HepG2 (cell line): ENCODE measurements around the gene S100A10. TPM values are rescaled to one million over a fixed set of nuclear protein-coding genes. Genes with fewer than 3 reads are reported as not detected.
A peak's percentile ranks its signal among the peaks of the same experiment; 100 is the strongest.

Source experiments
- ATAC-seq: fragments of 200-7000 bp; cut with Tn5 transposase; 3 replicates; pipeline ENCODE4 v1.9.1; 2020; ENCODE audit warnings: mild to moderate bottlenecking, moderate library complexity
- BruUV-seq: library from RNA; stranded (reverse); fragments of 400-500 nt; replicated peaks from 2 replicates; lab custom pipeline; 2021; lab: Mats Ljungman, UMichigan
- CTCF ChIA-PET: fragments of 300-600 bp; formaldehyde crosslinking; extraction: SDS; loops from one replicate; lab custom pipeline; 2021; ENCODE audit warnings: low total read pairs, inconsistent platforms, low intra/inter-chr PET ratio; lab: Yijun Ruan, JAX
- POLR2A ChIA-PET: fragments of 350-600 bp; sonication (Branson Sonifier 250); formaldehyde crosslinking; loops from one replicate; lab custom pipeline; 2020; ENCODE audit warnings: antibody characterized with exemption, inconsistent platforms; lab: Yijun Ruan, JAX
- DNase-seq: peaks from one replicate; pipeline ENCODE4 v3.0.0-alpha.2; 2015; ENCODE audit warnings: low spot score
- FAIRE-seq: peaks from 3 replicates; lab custom pipeline; 2011; peaks lifted over from hg19 to GRCh38; lab: Jason Lieb, UNC
- H2AFZ ChIP-seq: one replicate; pipeline ENCODE4 v1.6.1; 2011; ENCODE audit warnings: low read length, inconsistent platforms
- H3K27ac ChIP-seq: fragments of 300-600 bp; 3 replicates; pipeline ENCODE4 v1.8.0; 2011; ENCODE audit warnings: mixed run types, mild to moderate bottlenecking, mixed read lengths, low read length, inconsistent platforms; ENCODE audit not compliant: insufficient read depth; ENCODE audit errors: extremely low read length
- H3K27me3 ChIP-seq, 2 experiments: fragments of 200-600 bp in 1 of 2; 2 replicates in 1 of 2; 3 replicates in 1 of 2; pipeline versions ENCODE4 v1.6.0 to v1.8.0; 2011; ENCODE audit warnings: low read length in 2 of 2, mild to moderate bottlenecking in 2 of 2, moderate library complexity in 2 of 2, inconsistent platforms in 1 of 2; ENCODE audit not compliant: insufficient read depth in 2 of 2, control insufficient read depth in 1 of 2
- H3K36me3 ChIP-seq, 2 experiments: fragments of 200-600 bp in 1 of 2; replicated peaks in 1 of 2; 2 replicates in 1 of 2; 3 replicates in 1 of 2; pipeline versions ENCODE4 v1.5.1 to v1.8.0; 2011; ENCODE audit warnings: low read length in 2 of 2, inconsistent platforms in 1 of 2; ENCODE audit not compliant: insufficient read depth in 2 of 2, control insufficient read depth in 1 of 2
- H3K4me1 ChIP-seq: 2 replicates; pipeline ENCODE4 v1.5.1; 2012; ENCODE audit warnings: low read length, inconsistent platforms; ENCODE audit not compliant: insufficient read depth
- H3K4me2 ChIP-seq: 2 replicates; pipeline ENCODE4 v1.6.0; 2011; ENCODE audit warnings: low read depth, low read length, inconsistent platforms
- H3K4me3 ChIP-seq, 3 experiments: fragments of 200-600 bp in 1 of 3; sonication (generic), shearing (Covaris generic) in 1 of 3; replicated peaks in 1 of 3; 2 replicates each; pipeline ENCODE4 v1.5.1; 2011 to 2016; ENCODE audit warnings: low read length in 3 of 3, inconsistent platforms in 2 of 3, low read depth in 2 of 3, mild to moderate bottlenecking in 2 of 3, control low read depth in 1 of 3, mixed read lengths in 1 of 3; ENCODE audit not compliant: insufficient read depth in 1 of 3
- H3K79me2 ChIP-seq: one replicate; pipeline ENCODE4 v1.6.1; 2011; ENCODE audit warnings: low read length, inconsistent platforms; ENCODE audit not compliant: insufficient read depth
- H3K9ac ChIP-seq: 2 replicates; pipeline ENCODE4 v1.6.0; 2011; ENCODE audit warnings: mild to moderate bottlenecking, low read depth, low read length, inconsistent platforms; ENCODE audit not compliant: insufficient read depth
- H3K9me3 ChIP-seq: 2 replicates; pipeline ENCODE4 v1.5.1; 2012; ENCODE audit warnings: mild to moderate bottlenecking, low read length
- H4K20me1 ChIP-seq: 2 replicates; pipeline ENCODE4 v1.6.0; 2011; ENCODE audit warnings: inconsistent platforms, mild to moderate bottlenecking, low read length, moderate library complexity; ENCODE audit not compliant: insufficient read depth
- CENPX ChIP-seq: sonication (generic); formaldehyde crosslinking; IDR thresholded peaks from 2 replicates; pipeline ENCODE4 v1.9.0; 2021; ENCODE audit warnings: mild to moderate bottlenecking, missing genetic modification reagents, moderate library complexity
- E2F5 ChIP-seq: sonication (generic); formaldehyde crosslinking; conservative IDR thresholded peaks from 2 replicates; pipeline ENCODE4 v1.4.0; 2020; ENCODE audit warnings: missing genetic modification reagents
- FOSL2 ChIP-seq: sonication (generic); formaldehyde crosslinking; IDR thresholded peaks from 2 replicates; pipeline ENCODE4 v1.4.0; 2020; ENCODE audit warnings: missing genetic modification reagents
- SALL1 ChIP-seq: sonication (generic); formaldehyde crosslinking; IDR thresholded peaks from 2 replicates; pipeline ENCODE4 v1.8.0; 2022; ENCODE audit warnings: mild to moderate bottlenecking, missing genetic modification reagents
- ZNF496 ChIP-seq: sonication (generic); formaldehyde crosslinking; IDR thresholded peaks from 2 replicates; pipeline ENCODE4 v1.8.1; 2023; ENCODE audit warnings: mild to moderate bottlenecking, moderate library complexity, missing genetic modification reagents; ENCODE audit not compliant: insufficient replicate concordance
- WGBS: methylation state at CpG from one replicate; pipeline ENCODE4 v1.1.6; 2017; ENCODE audit warnings: low lambda C conversion rate; 5-methylcytosine and 5-hydroxymethylcytosine counted together
- in situ Hi-C: cut with HindIII; loops from 2 replicates; pipeline ENCODE4 v1.10.0; 2017; ENCODE audit warnings: low pct_unique_long_range_greater_than_20kb; ENCODE audit not compliant: extremely low pct_ligation_motif_present
- intact Hi-C: fragments of 100-400 bp; cut with micrococcal nuclease; formaldehyde crosslinking; loops from one replicate; pipeline ENCODE4 v1.10.0; 2022; ENCODE audit not compliant: unreplicated experiment
- polyA plus RNA-seq, 8 experiments: library from polyadenylated mRNA; depleted of rRNA in 3 of 8; stranded (reverse) in 7 of 8; unstranded in 1 of 8; fragments of >200 nt; fragmentation: Illumina TruSeq in 4 of 8; extraction: Trizol in 4 of 8; gene quantifications; 2 replicates each; pipeline versions ENCODE4 v1.2.1 to v1.2.3, GENCODE V29; 2011 to 2016; ENCODE audit warnings: low read depth in 4 of 8, missing spikeins in 1 of 8, mixed read lengths in 1 of 8; ENCODE audit not compliant: insufficient read depth in 1 of 8
- total RNA-seq, 5 experiments: library from RNA; depleted of rRNA; stranded (reverse); fragments of >200 nt; fragmentation: Illumina TruSeq; extraction: Trizol; gene quantifications; 2 replicates each; pipeline ENCODE4 v1.2.3, GENCODE V29; 2016; ENCODE audit warnings: low read depth in 1 of 5

The S100A10 gene
- total and polyA plus RNA-seq, 2 of the 13 experiments (the other 11 are each of a cell fraction or from before 2014, with no cell fraction given) = 16.8 to 28.7 TPM

- TF ChIP-seq E2F5 (CRISPR knock-in tag) (no peak), SALL1 (CRISPR knock-in tag) (no peak)
Observed at GRCh38 chr1:151989211-151989862, 4.3 kb downstream of the S100A10 start (continued).

DNA sequence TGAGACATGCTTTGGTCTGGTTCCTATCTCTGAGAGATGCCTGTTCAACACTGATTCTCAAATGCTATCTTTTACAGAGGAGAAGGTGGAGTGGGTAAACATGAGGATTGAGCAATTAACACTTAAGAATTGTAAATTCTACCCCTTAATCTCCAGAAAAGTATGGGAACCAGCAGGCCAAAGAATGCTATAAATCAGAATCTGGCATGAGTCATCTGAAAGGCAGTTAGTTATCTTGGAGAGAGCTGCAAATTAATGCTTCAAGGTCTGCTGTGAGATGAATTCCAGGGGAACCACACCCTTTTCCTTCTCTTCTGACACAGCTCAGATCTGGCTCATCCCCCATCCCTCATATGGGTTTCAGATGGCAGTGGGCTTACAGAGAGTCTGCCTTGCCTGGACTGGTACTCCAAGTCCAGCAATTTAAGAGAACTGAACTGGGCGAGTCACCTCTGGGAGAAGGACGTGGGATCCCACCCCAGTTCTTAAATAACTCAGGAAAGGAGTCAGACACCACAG lies 5.2 kb downstream of the S100A10 start:
- Histone ChIP-seq H3K4me2 (no peak overlapping the region), H3K9ac (no peak overlapping the region), H3K27ac (no peak overlapping the region), H3K4me3 (no peak overlapping the region), H3K36me3 (peaks cover 14 to 35% of the 10 kb centered on the region in 2 experiments), H3K27me3 (no peaks in the 10 kb centered on the region; a peak in 1 of 5 replicates), H4K20me1 (peaks cover 24% of the 10 kb centered on the region), H3K4me1 (peaks cover 48% of the 10 kb centered on the region), H3K79me2 (peaks cover 53% of the 10 kb centered on the region), H2AFZ (no peak overlapping the region), H3K9me3 (no peaks in the 10 kb centered on the region)
- TF ChIP-seq CENPX (CRISPR knock-in tag) (no peak), FOSL2 (0 out of 2 replicates have a peak, but pooled peaks have one; percentile 8), ZNF496 (CRISPR knock-in tag) (no peak)
- no TSS peak for BruUV-seq
- in situ Hi-C loops = no loop called here
- POLR2A ChIA-PET = no interaction called here
- intact Hi-C loops = no loop called here
- FAIRE-seq (no peak), DNase-seq (no peak), ATAC-seq (no peak)
- 94% methylated on average over 2 of the region's 2 CpGs for WGBS
- CTCF ChIA-PET = no interaction called here
